ENCODE data around the gene SNTG2.

- TF ChIP-seq POLR2A (IDR thresholded peaks at IDR 0.05) (no peak), CTCF (IDR thresholded peaks at IDR 0.05) (no peak)
Observed at GRCh38 chr2:1205853-1206252, 255.2 kb downstream of the SNTG2 start.

Measured in heart left ventricle (tissue), 13 donors.